ENCODE measurements around the gene ABHD8.

GRCh38 chr19:17327068-17327653, 23.9 kb upstream of the ABHD8 start:
- TF ChIP-seq CTCF (IDR thresholded peaks at IDR 0.05) (no peak), POLR2AphosphoS5 (IDR thresholded peaks at IDR 0.05) (no peak), EP300 (IDR thresholded peaks at IDR 0.05) (no peak)

Measured in suprapubic skin (tissue), 4 donors.